OCI-LY1 (cell line): ENCODE data around the gene PEAR1.

Source experiments
- H2AFZ ChIP-seq: fragments of 200-600 bp; sonication (generic), shearing (Covaris generic); 2 replicates; pipeline ENCODE4 v1.6.0; 2014; ENCODE audit warnings: antibody characterized with exemption, mild to moderate bottlenecking, low read length
- H3F3A ChIP-seq: fragments of 200-600 bp; sonication (generic), shearing (Covaris generic); 2 replicates; pipeline ENCODE4 v1.6.0; 2014; ENCODE audit warnings: mild to moderate bottlenecking, antibody characterized with exemption, low read length, moderate library complexity; ENCODE audit not compliant: insufficient read depth
- H3K27ac ChIP-seq: fragments of 200-600 bp; sonication (generic); 2 replicates; pipeline ENCODE4 v1.5.1; 2014; ENCODE audit warnings: low read length, mixed run types, mild to moderate bottlenecking, low read depth; ENCODE audit not compliant: poor library complexity, severe bottlenecking
- H3K27me3 ChIP-seq: fragments of 200-600 bp; sonication (generic); 2 replicates; pipeline ENCODE4 v1.6.0; 2014; ENCODE audit warnings: antibody characterized with exemption, mild to moderate bottlenecking, low read length, moderate library complexity; ENCODE audit not compliant: insufficient read depth
- H3K36me3 ChIP-seq: fragments of 200-600 bp; sonication (generic); 2 replicates; pipeline ENCODE4 v1.6.1; 2014; ENCODE audit warnings: mild to moderate bottlenecking, antibody characterized with exemption, low read length, moderate library complexity, mixed read lengths; ENCODE audit not compliant: insufficient read depth
- H3K4me1 ChIP-seq: fragments of 200-600 bp; sonication (generic); 2 replicates; pipeline ENCODE4 v1.5.1; 2014; ENCODE audit warnings: mild to moderate bottlenecking, low read length, moderate library complexity; ENCODE audit not compliant: insufficient read depth, severe bottlenecking
- H3K4me2 ChIP-seq: fragments of 200-600 bp; sonication (generic), shearing (Covaris generic); 2 replicates; pipeline ENCODE4 v1.6.1; 2014; ENCODE audit warnings: low read length
- H3K4me3 ChIP-seq: fragments of 200-600 bp; sonication (generic); 2 replicates; pipeline ENCODE4 v1.5.1; 2014; ENCODE audit warnings: low read length, low read depth, mild to moderate bottlenecking, mixed read lengths; ENCODE audit not compliant: poor library complexity, severe bottlenecking
- H3K79me2 ChIP-seq: fragments of 200-600 bp; shearing (Covaris generic); 2 replicates; pipeline ENCODE4 v1.6.1; 2016; ENCODE audit warnings: mixed run types, low read length, mixed read lengths; ENCODE audit not compliant: insufficient read depth
- H3K9ac ChIP-seq: fragments of 200-600 bp; sonication (generic), shearing (Covaris generic); 2 replicates; pipeline ENCODE4 v1.6.1; 2014; ENCODE audit warnings: mild to moderate bottlenecking, low read length, mixed read lengths
- H3K9me2 ChIP-seq: fragments of 200-600 bp; sonication (generic), shearing (Covaris generic); 2 replicates; pipeline ENCODE4 v1.6.1; 2014; ENCODE audit warnings: low read depth, mild to moderate bottlenecking, low read length, mixed read lengths
- H3K9me3 ChIP-seq: fragments of 200-600 bp; shearing (Covaris generic); 2 replicates; pipeline ENCODE4 v1.6.1; 2014; ENCODE audit warnings: low read length, mixed read lengths
- H4K20me1 ChIP-seq: fragments of 200-600 bp; sonication (generic), shearing (Covaris generic); 2 replicates; pipeline ENCODE4 v1.6.0; 2016; ENCODE audit warnings: mild to moderate bottlenecking, low read length; ENCODE audit not compliant: insufficient read depth
- CTCF ChIP-seq: fragments of 200-600 bp; sonication (generic), shearing (Covaris generic); IDR thresholded peaks from 2 replicates; pipeline ENCODE4 v1.5.1; 2017; ENCODE audit warnings: mild to moderate bottlenecking, antibody characterized with exemption, low read length, moderate library complexity, mixed read lengths
- EZH2 ChIP-seq: fragments of 200-600 bp; sonication (generic), shearing (Covaris generic); IDR thresholded peaks from 2 replicates; pipeline ENCODE4 v1.8.0; 2017; ENCODE audit warnings: borderline replicate concordance, mixed run types, mild to moderate bottlenecking, antibody characterized with exemption, low read length, moderate library complexity, mixed read lengths

The PEAR1 gene

GRCh38 chr1:156939786-156940334 is 46.3 kb downstream of the PEAR1 start:
- Histone ChIP-seq H3K9ac (no peak overlapping the region), H3K36me3 (no peaks in the 10 kb centered on the region), H3K79me2 (no peaks in the 10 kb centered on the region), H3K4me1 (no peaks in the 10 kb centered on the region), H3F3A (no peaks in the 10 kb centered on the region), H2AFZ (no peak overlapping the region), H3K4me2 (no peak overlapping the region), H3K27ac (no peak overlapping the region), H4K20me1 (no peaks in the 10 kb centered on the region), H3K9me3 (no peaks in the 10 kb centered on the region), H3K4me3 (no peak overlapping the region), H3K27me3 (no peaks in the 10 kb centered on the region), H3K9me2 (no peaks in the 10 kb centered on the region)
- no peak for TF ChIP-seq CTCF
- no peak for TF ChIP-seq EZH2

GRCh38 chr1:156941675-156942074 is 48.2 kb downstream of the PEAR1 start:
- Histone ChIP-seq H3K79me2 (no peaks in the 10 kb centered on the region), H3F3A (no peaks in the 10 kb centered on the region), H3K9me2 (no peaks in the 10 kb centered on the region), H3K9ac (no peak overlapping the region), H2AFZ (no peak overlapping the region), H4K20me1 (no peaks in the 10 kb centered on the region), H3K27me3 (no peaks in the 10 kb centered on the region), H3K4me3 (no peak overlapping the region), H3K36me3 (no peaks in the 10 kb centered on the region), H3K4me2 (no peak overlapping the region), H3K4me1 (no peaks in the 10 kb centered on the region), H3K27ac (no peak overlapping the region), H3K9me3 (no peaks in the 10 kb centered on the region)
- TF ChIP-seq CTCF (no peak), EZH2 (no peak)

GRCh38 chr1:156942176-156942575 is 48.7 kb downstream of the PEAR1 start:
- no peak overlapping the region for H3K4me3 ChIP-seq
- H3K79me2 ChIP-seq, result no peaks in the 10 kb centered on the region
- H3K4me2 ChIP-seq, result no peak overlapping the region
- no peak overlapping the region for H3K27ac ChIP-seq
- H4K20me1 ChIP-seq, result no peaks in the 10 kb centered on the region
- H3K9me3 ChIP-seq, result no peaks in the 10 kb centered on the region
- H3K4me1 ChIP-seq, result no peaks in the 10 kb centered on the region
- no peaks in the 10 kb centered on the region for H3K36me3 ChIP-seq
- no peaks in the 10 kb centered on the region for H3K9me2 ChIP-seq
- no peak overlapping the region for H2AFZ ChIP-seq
- no peaks in the 10 kb centered on the region for H3F3A ChIP-seq
- 0 out of 2 replicates have a peak, but pooled peaks cover 4% of the 10 kb centered on the region for H3K27me3 ChIP-seq
- TF ChIP-seq CTCF (no peak), EZH2 (no peak)
- H3K9ac ChIP-seq, result no peak overlapping the region
